HG03442 (cell line): ENCODE measurements around the gene BICD1.

Experiments
- ATAC-seq: cut with Tn5 transposase; IDR thresholded peaks from one replicate; pipeline ENCODE4 v1.9.1; 2021; ENCODE audit warnings: mild to moderate bottlenecking, moderate library complexity; ENCODE audit not compliant: unreplicated experiment

Gene BICD1

GRCh38 chr12:32312049-32312670 is 205.5 kb downstream of the BICD1 start:
- ATAC-seq: no peak

GRCh38 chr12:32322354-32322753 is 215.7 kb downstream of the BICD1 start:
- no peak for ATAC-seq

- no peak for ATAC-seq
These were observed 224.5 kb downstream of the BICD1 start for GRCh38 chr12:32331133-32331532.

- no peak for ATAC-seq
These were observed 225.8 kb downstream of the BICD1 start for GRCh38 chr12:32332446-32332845.

GRCh38 chr12:32334371-32334777 is 227.7 kb downstream of the BICD1 start:
- ATAC-seq: peak; percentile 61

- ATAC-seq: no peak
These were observed 229.6 kb downstream of the BICD1 start for GRCh38 chr12:32336261-32336660.

- ATAC-seq: no peak
These were observed 236.8 kb downstream of the BICD1 start for GRCh38 chr12:32343496-32343895.

- no peak for ATAC-seq
These were observed 237.4 kb downstream of the BICD1 start for GRCh38 chr12:32344047-32344446.

- ATAC-seq: no peak
These were observed 246.9 kb downstream of the BICD1 start for GRCh38 chr12:32353540-32353939.

- no peak for ATAC-seq
These were observed 251.1 kb downstream of the BICD1 start for GRCh38 chr12:32357601-32358249.

GRCh38 chr12:32360956-32361355 is 254.3 kb downstream of the BICD1 start:
- ATAC-seq: no peak

- no peak for ATAC-seq
These were observed 256.2 kb downstream of the BICD1 start for GRCh38 chr12:32362892-32363291.

- ATAC-seq: peak; percentile 43
These were observed 258.9 kb downstream of the BICD1 start for GRCh38 chr12:32365473-32366064.

GRCh38 chr12:32366714-32367113 is 260.1 kb downstream of the BICD1 start:
- no peak for ATAC-seq

GRCh38 chr12:32367381-32367780 is 260.7 kb downstream of the BICD1 start:
- ATAC-seq: no peak

GRCh38 chr12:32369202-32369601 is 262.6 kb downstream of the BICD1 start:
- no peak for ATAC-seq

- ATAC-seq: no peak
These were observed 270.9 kb downstream of the BICD1 start for GRCh38 chr12:32377344-32378055.

- ATAC-seq: no peak
These were observed 272.6 kb downstream of the BICD1 start for GRCh38 chr12:32379213-32379612.

- ATAC-seq: no peak
These were observed 273.0 kb downstream of the BICD1 start for GRCh38 chr12:32379667-32380066.

- ATAC-seq: no peak
These were observed 275.6 kb downstream of the BICD1 start for GRCh38 chr12:32382226-32382625.

- no peak for ATAC-seq
These were observed 284.0 kb downstream of the BICD1 start for GRCh38 chr12:32390572-32391219.
